HepG2 (cell line): ENCODE measurements around the gene RUSF1. TPM values are rescaled to one million over a fixed set of nuclear protein-coding genes. Genes with fewer than 3 reads are reported as not detected.

Source experiments
- AHR ChIP-seq: IDR thresholded peaks from 2 replicates; pipeline ENCODE4 v1.6.1; 2018; ENCODE audit warnings: missing genetic modification reagents, missing compliant biosample characterization
- ARHGAP35 ChIP-seq: sonication (generic); formaldehyde crosslinking; IDR thresholded peaks from 2 replicates; pipeline ENCODE4 v1.9.0; 2022; ENCODE audit warnings: mild to moderate bottlenecking, inconsistent platforms, moderate library complexity, missing genetic modification reagents, borderline replicate concordance
- ATF7-NPFF ChIP-seq: sonication (generic); formaldehyde crosslinking; IDR thresholded peaks from 2 replicates; pipeline ENCODE4 v1.8.1; 2023; ENCODE audit warnings: mild to moderate bottlenecking, low read depth, missing genetic modification reagents, moderate library complexity
- BRF2 ChIP-seq: sonication (generic); formaldehyde crosslinking; IDR thresholded peaks from 2 replicates; pipeline ENCODE4 v1.8.1; 2022; ENCODE audit warnings: mild to moderate bottlenecking, missing genetic modification reagents
- HNRNPH1 ChIP-seq: fragments of 200-400 bp; formaldehyde crosslinking; optimal IDR thresholded peaks from 2 replicates; pipeline ENCODE3; 2017; ENCODE audit warnings: mild to moderate bottlenecking, low read depth, low read length
- HNRNPUL1 ChIP-seq: fragments of 200-400 bp; formaldehyde crosslinking; IDR thresholded peaks from 2 replicates; pipeline ENCODE4 v1.6.1; 2017; ENCODE audit warnings: low read depth, mild to moderate bottlenecking, low read length, moderate library complexity
- MLXIP ChIP-seq: sonication (generic); formaldehyde crosslinking; IDR thresholded peaks from 2 replicates; pipeline ENCODE4 v1.9.0; 2021; ENCODE audit warnings: missing genetic modification reagents, borderline replicate concordance
- ZFP90 ChIP-seq: sonication (generic); formaldehyde crosslinking; IDR thresholded peaks from 2 replicates; pipeline ENCODE4 v1.8.0; 2022; ENCODE audit warnings: missing genetic modification reagents, mild to moderate bottlenecking, inconsistent platforms, borderline replicate concordance
- ZHX2 ChIP-seq, 2 experiments: sonication (generic) in 1 of 2; formaldehyde crosslinking in 1 of 2; IDR thresholded peaks; 2 replicates each; pipeline versions ENCODE4 v1.6.1 to v1.9.0; 2014 to 2022; ENCODE audit warnings: antibody characterized with exemption in 1 of 2, borderline replicate concordance in 1 of 2, inconsistent platforms in 1 of 2, low read depth in 1 of 2, missing genetic modification reagents in 1 of 2
- ZKSCAN1 ChIP-seq: fragments of 150-350 bp; IDR thresholded peaks from 2 replicates; pipeline ENCODE4 v1.6.1; 2014; ENCODE audit warnings: low read length
- ZNF430 ChIP-seq: sonication (generic); formaldehyde crosslinking; IDR thresholded peaks from 2 replicates; pipeline ENCODE4 v1.9.0; 2021; ENCODE audit warnings: mild to moderate bottlenecking, missing genetic modification reagents
- ZNF709 ChIP-seq: sonication (generic); formaldehyde crosslinking; IDR thresholded peaks from 2 replicates; pipeline ENCODE4 v1.5.0; 2020; ENCODE audit warnings: mild to moderate bottlenecking, missing genetic modification reagents
- ZNF720 ChIP-seq: sonication (generic); formaldehyde crosslinking; IDR thresholded peaks from 2 replicates; pipeline ENCODE4 v1.4.0; 2020; ENCODE audit warnings: missing genetic modification reagents
- ZNF784 ChIP-seq: sonication (generic); formaldehyde crosslinking; IDR thresholded peaks from 2 replicates; pipeline ENCODE4 v1.5.1; 2020; ENCODE audit warnings: missing genetic modification reagents, mild to moderate bottlenecking, borderline replicate concordance
- polyA plus RNA-seq, 8 experiments: library from polyadenylated mRNA; depleted of rRNA in 3 of 8; stranded (reverse) in 7 of 8; unstranded in 1 of 8; fragments of >200 nt; fragmentation: Illumina TruSeq in 4 of 8; extraction: Trizol in 4 of 8; gene quantifications; 2 replicates each; pipeline versions ENCODE4 v1.2.1 to v1.2.3, GENCODE V29; 2011 to 2016; ENCODE audit warnings: low read depth in 4 of 8, missing spikeins in 1 of 8, mixed read lengths in 1 of 8; ENCODE audit not compliant: insufficient read depth in 1 of 8
- total RNA-seq, 5 experiments: library from RNA; depleted of rRNA; stranded (reverse); fragments of >200 nt; fragmentation: Illumina TruSeq; extraction: Trizol; gene quantifications; 2 replicates each; pipeline ENCODE4 v1.2.3, GENCODE V29; 2016; ENCODE audit warnings: low read depth in 1 of 5

Gene RUSF1
- total and polyA plus RNA-seq, 2 of the 13 experiments (the other 11 are each of a cell fraction or from before 2014, with no cell fraction given): 40.8 to 50.2 TPM

GRCh38 chr16:31472709-31473203 lies 35.4 kb downstream of the RUSF1 start (continued):
- TF ChIP-seq ZHX2 (IDR thresholded peaks at IDR 0.05; ENCODE audit: low read depth): peak; percentile 70
- TF ChIP-seq ZHX2 (CRISPR knock-in tag; IDR thresholded peaks at IDR 0.05; ENCODE audit: borderline replicate concordance): no peak
- no peak for TF ChIP-seq ZNF784 (CRISPR knock-in tag)
- TF ChIP-seq BRF2: no peak
- no peak for TF ChIP-seq HNRNPUL1
- no peak for TF ChIP-seq HNRNPH1
- no peak for TF ChIP-seq ZNF709 (CRISPR knock-in tag)
- no peak for TF ChIP-seq ZFP90 (CRISPR knock-in tag)
- no peak for TF ChIP-seq ZKSCAN1
- no peak for TF ChIP-seq MLXIP (CRISPR knock-in tag)
- TF ChIP-seq AHR (CRISPR knock-in tag): no peak
- TF ChIP-seq ATF7-NPFF (CRISPR knock-in tag): no peak
- TF ChIP-seq ZNF720: 0 out of 2 replicates have a peak, but pooled peaks have one; percentile 42
- TF ChIP-seq ARHGAP35 (CRISPR knock-in tag): no peak
- TF ChIP-seq ZNF430 (CRISPR knock-in tag): no peak
